GM19099 (cell line): ENCODE measurements around the gene ITPKB.

Experiments
- POLR2A ChIP-seq: IDR thresholded peaks from 3 replicates; pipeline ENCODE4 v1.6.1; 2011; ENCODE audit warnings: low read depth; ENCODE audit not compliant: insufficient read length; ENCODE audit errors: extremely low read depth

Gene ITPKB

DNA sequence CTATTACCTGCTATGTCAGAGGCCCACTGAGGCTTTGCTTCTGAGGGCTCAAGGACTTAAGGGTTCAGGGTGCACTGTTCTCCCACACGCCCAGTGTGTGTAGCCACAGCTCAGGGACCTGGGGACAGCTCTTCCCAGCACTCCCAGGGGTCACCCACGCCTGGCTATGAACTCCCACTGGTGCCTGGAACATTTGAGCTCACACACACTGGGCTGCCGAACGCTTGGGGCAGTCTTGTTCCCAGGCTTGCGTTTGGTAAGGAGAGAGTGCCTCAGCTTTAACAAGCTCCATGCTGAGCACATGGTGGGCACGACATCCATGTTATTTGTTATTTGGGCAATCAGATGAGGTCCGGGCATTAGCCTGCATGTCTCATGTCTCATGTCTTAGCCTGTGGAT lies 153.0 kb downstream of the ITPKB start:
- TF ChIP-seq POLR2A: no peak

DNA sequence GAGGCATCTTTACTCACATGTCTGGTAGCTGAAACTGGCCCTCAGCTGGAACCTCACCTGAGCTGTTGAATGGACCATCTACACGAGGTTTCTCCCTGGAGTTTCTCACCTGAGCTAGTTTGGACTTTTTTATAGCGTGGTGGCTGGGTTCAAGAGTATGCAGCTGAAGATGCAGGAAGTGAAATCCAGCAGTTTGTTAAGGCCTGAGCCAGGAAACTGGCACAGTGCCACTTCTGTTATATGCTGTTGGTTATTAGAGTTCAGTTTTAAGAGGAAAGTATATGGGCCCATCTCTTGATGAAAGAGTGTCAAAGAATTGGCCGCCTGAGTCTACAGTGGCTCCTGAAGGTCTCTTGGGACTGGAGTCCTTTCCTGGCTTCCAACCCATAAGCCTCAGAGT lies 154.9 kb downstream of the ITPKB start:
- no peak for TF ChIP-seq POLR2A

DNA sequence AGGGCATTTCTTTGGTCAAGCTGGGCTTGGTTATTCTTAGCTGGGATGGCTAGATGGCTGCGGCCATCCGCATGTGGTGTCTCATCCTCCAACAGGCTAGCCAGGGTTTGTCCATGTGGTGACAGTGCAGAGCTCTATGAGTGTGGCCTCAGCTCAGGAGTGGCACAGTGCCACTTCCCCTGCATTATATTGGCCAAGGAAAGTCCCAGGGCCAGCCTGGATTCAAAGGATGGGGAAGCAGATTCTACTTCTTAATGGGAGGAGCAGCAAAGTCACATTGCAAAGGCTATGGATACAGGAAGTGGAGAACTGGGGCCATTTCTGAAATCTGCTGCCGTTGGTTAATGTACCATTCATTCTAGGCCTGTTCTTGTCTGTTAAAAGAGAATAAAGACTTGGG lies 156.1 kb downstream of the ITPKB start:
- no peak for TF ChIP-seq POLR2A
